Stimulated activated CD8-positive, alpha-beta memory T cell treated with anti-CD3 and anti-CD28 coated beads, Interleukin-15, amount 100 ng/mL, for 24 hours (primary cell): ENCODE results near the gene GZMB.
"Not testable (repeated sequence)": the region's sequence is repeated elsewhere in the genome, so short reads cannot be mapped to it uniquely, and the experiment has no call there.

Experiments
- DNase-seq: peaks from one replicate; pipeline ENCODE4 v3.0.0-alpha.2; 2020; ENCODE audit warnings: low read depth

GZMB gene

GRCh38 chr14:24631749-24632335 is 2.1 kb downstream of the GZMB start:
- DNase-seq, result no peak

GRCh38 chr14:24630872-24631477 is 3.0 kb downstream of the GZMB start:
- DNase-seq, result no peak

GRCh38 chr14:24630087-24630871 is 3.7 kb downstream of the GZMB start:
- no peak for DNase-seq

GRCh38 chr14:24629521-24629920 is 4.5 kb downstream of the GZMB start:
- DNase-seq, result no peak

- DNase-seq, result no peak
These were observed 20.2 kb downstream of the GZMB start for GRCh38 chr14:24613747-24614146.

- no peak for DNase-seq
These were observed 20.7 kb downstream of the GZMB start for GRCh38 chr14:24613241-24613640.

- no peak for DNase-seq
These were observed 21.8 kb downstream of the GZMB start for GRCh38 chr14:24612196-24612595.

- DNase-seq, result no peak
These were observed 24.2 kb downstream of the GZMB start, which contains the start of gene GZMH for GRCh38 chr14:24609655-24610344. TSS of gene GZMH (minus strand) at chr14:24609685. CDS start at chr14:24609613, 72 bp downstream.

GRCh38 chr14:24607635-24608514 is 26.1 kb downstream of the GZMB start:
- DNase-seq, result no peak

GRCh38 chr14:24607081-24607480 is 26.9 kb downstream of the GZMB start:
- DNase-seq, result no peak

- no peak for DNase-seq
These were observed 27.7 kb downstream of the GZMB start for GRCh38 chr14:24606297-24606696.

GRCh38 chr14:24605435-24606190 is 28.4 kb downstream of the GZMB start:
- peak; percentile 32 for DNase-seq

- DNase-seq, result no peak
These were observed 36.6 kb downstream of the GZMB start for GRCh38 chr14:24597403-24597802.

GRCh38 chr14:24595073-24595808 is 38.7 kb downstream of the GZMB start:
- DNase-seq, result no peak

- not testable (repeated sequence) for DNase-seq
These were observed 43.0 kb downstream of the GZMB start for GRCh38 chr14:24591004-24591403.

- not testable (repeated sequence) for DNase-seq
These were observed 49.6 kb downstream of the GZMB start for GRCh38 chr14:24584402-24584801.
